ENCODE results near the gene COX8C. TPM values are rescaled to one million over a fixed set of nuclear protein-coding genes. Genes with fewer than 3 reads are reported as not detected.
"Not testable (repeated sequence)": the region's sequence is repeated elsewhere in the genome, so short reads cannot be mapped to it uniquely, and the experiment has no call there.

COX8C gene
- total and polyA plus RNA-seq, 3 experiments from 2014 or later: not detected

DNA sequence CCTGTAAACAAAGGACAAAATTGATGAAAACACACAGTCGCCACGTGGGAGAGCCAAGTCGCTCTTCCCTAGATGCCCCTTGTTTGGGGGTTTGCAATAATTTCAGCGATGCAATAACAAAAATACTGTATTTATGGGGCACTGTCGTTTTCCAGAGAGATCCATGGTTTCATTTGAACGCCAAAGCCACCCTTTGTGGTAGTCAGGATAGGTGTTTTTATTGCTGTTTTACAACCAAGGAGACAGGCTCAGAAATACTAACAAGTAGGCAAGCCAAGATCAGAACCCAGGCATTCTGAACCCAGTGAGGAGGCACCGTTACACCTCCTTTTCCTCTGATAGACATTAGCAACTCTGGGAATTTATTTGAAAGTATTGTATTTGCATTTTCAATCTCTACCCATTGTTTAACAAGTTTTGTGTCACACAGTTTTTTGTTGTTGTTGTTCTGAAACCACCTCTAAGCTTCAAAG is 13.3 kb upstream of the COX8C start:
- peaks cover 0 to 10% (median 0%) of the 10 kb centered on the region in 3 donors for H3K36me3 Mint-ChIP-seq
- no peak for DNase-seq
- H3K4me3 ChIP-seq (ENCODE audit: low read length): peak overlapping the region; percentile 77
- H3K27me3 Mint-ChIP-seq: peaks cover 0 to 6% of the 10 kb centered on the region in 2 donors
- ChIA-PET CTCF (interaction anchor here (0.8 kb wide), 1 partner anchor 15 kb away, joined by 3 read pairs; no protein-coding TSS in a partner anchor), POLR2A (no interaction called here)
- no peaks in the 10 kb centered on the region for H3K9me3 Mint-ChIP-seq
- H3K9me3 ChIP-seq (ENCODE audit: low read length): no peaks in the 10 kb centered on the region
- H3K4me1 ChIP-seq (ENCODE audit: insufficient read depth, low read length): peaks cover 29% of the 10 kb centered on the region
- H3K36me3 ChIP-seq (ENCODE audit: insufficient read depth, low read length): no peaks in the 10 kb centered on the region
- peak overlapping the region; percentile 85 for H3K27ac ChIP-seq (ENCODE audit: low read depth, low read length)
- no peaks in the 10 kb centered on the region for H3K27me3 ChIP-seq (ENCODE audit: insufficient read depth, low read length, poor library complexity, severe bottlenecking)
- H3K4me1 Mint-ChIP-seq: peaks cover 39 to 49% (median 48%) of the 10 kb centered on the region in 3 donors
- peak overlapping the region; percentile 93 to 99 (median 95) for H3K27ac Mint-ChIP-seq
- H3K4me3 Mint-ChIP-seq: peak overlapping the region; percentile 91 to 97 (median 93)

DNA sequence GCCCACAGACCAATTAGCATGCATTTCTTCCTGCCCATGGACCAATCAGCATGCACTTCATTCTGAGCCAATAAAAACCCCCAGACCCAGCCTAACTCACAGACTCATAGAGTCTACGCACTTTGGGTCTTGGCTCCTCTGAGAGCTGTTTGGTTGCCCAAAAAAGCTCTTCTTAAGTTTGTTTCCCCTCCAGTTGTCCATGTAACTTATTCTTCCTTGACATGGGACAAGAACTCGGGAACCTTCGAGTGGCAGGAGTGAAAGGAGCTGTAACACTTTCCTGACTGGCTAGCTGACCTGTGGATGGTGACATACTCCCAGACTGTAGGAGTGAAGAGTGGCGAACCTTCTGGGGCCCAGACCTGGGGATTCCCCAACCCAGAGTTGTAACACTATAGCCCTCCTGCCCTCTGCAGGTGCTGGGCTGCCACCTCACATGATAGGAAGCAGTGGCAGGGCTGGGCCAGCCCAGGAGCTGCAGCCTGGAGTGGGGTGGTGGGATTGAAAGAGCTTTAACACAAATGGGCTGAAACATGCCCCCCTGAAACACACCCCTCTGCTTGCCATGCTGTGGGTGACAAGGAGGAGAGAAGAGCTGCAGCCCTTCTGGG is 9.7 kb upstream of the COX8C start:
- H3K36me3 ChIP-seq (ENCODE audit: insufficient read depth, low read length): no peaks in the 10 kb centered on the region
- no peak overlapping the region for H3K4me3 ChIP-seq (ENCODE audit: low read length)
- Mint-ChIP-seq H3K4me3 (peak overlapping the region in 1 of 7 donors; percentile 49), H3K4me1 (peaks cover 11 to 15% (median 14%) of the 10 kb centered on the region in 3 donors), H3K27me3 (peaks cover 4 to 8% of the 10 kb centered on the region in 2 donors), H3K36me3 (peaks cover 0 to 7% (median 4%) of the 10 kb centered on the region in 3 donors), H3K9me3 (peaks cover 0 to 3% (median 0%) of the 10 kb centered on the region in 5 donors), H3K27ac (no peak overlapping the region)
- no peaks in the 10 kb centered on the region for H3K27me3 ChIP-seq (ENCODE audit: insufficient read depth, low read length, poor library complexity, severe bottlenecking)
- H3K4me1 ChIP-seq (ENCODE audit: insufficient read depth, low read length): peaks cover 7% of the 10 kb centered on the region
- no peak for DNase-seq
- POLR2A ChIA-PET: interaction anchor here (0.6 kb wide), 1 partner anchor 12 kb away, joined by 4 read pairs; no protein-coding TSS in a partner anchor
- CTCF ChIA-PET: no interaction called here
- no peak overlapping the region for H3K27ac ChIP-seq (ENCODE audit: low read depth, low read length)
- no peaks in the 10 kb centered on the region for H3K9me3 ChIP-seq (ENCODE audit: low read length)

DNA sequence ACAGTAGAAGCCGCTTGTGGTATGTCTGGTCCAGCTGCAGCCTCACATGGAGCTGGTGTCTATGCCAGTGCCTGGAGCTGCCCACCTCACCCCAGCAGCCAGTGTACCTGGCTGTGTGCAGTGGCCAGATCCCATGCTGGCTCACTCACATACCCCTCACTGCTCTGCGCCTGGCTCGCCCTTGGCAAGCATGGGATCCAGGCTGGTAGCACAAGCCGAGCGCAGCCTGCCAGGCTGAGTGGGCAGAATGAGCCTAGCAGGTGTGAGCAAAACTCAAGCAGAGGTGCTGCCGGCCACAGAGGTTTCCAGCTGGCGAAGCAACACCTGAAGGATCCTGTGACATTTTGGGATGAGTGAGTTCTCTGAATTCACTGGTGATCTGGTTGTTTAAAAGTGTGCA is 9.1 kb upstream of the COX8C start:
- no peaks in the 10 kb centered on the region for H3K36me3 ChIP-seq (ENCODE audit: insufficient read depth, low read length)
- H3K27me3 Mint-ChIP-seq: peaks cover 7 to 15% of the 10 kb centered on the region in 2 donors
- H3K27ac Mint-ChIP-seq: no peak overlapping the region
- H3K4me1 ChIP-seq (ENCODE audit: insufficient read depth, low read length): peaks cover 7% of the 10 kb centered on the region
- H3K9me3 Mint-ChIP-seq: peaks cover 0 to 6% (median 0%) of the 10 kb centered on the region in 5 donors
- H3K9me3 ChIP-seq (ENCODE audit: low read length): no peaks in the 10 kb centered on the region
- peaks cover 0 to 10% (median 5%) of the 10 kb centered on the region in 3 donors for H3K36me3 Mint-ChIP-seq
- no peaks in the 10 kb centered on the region for H3K27me3 ChIP-seq (ENCODE audit: insufficient read depth, low read length, poor library complexity, severe bottlenecking)
- DNase-seq: no peak
- ChIA-PET CTCF (interaction anchor here (2.1 kb wide), 1 partner anchor 19 kb away, joined by 4 read pairs; no protein-coding TSS in a partner anchor), POLR2A (no interaction called here)
- H3K4me1 Mint-ChIP-seq: peaks cover 11 to 15% (median 14%) of the 10 kb centered on the region in 3 donors
- no peak overlapping the region for H3K4me3 ChIP-seq (ENCODE audit: low read length)
- H3K4me3 Mint-ChIP-seq: peak overlapping the region in 1 of 7 donors; percentile 35
- H3K27ac ChIP-seq (ENCODE audit: low read depth, low read length): no peak overlapping the region

DNA sequence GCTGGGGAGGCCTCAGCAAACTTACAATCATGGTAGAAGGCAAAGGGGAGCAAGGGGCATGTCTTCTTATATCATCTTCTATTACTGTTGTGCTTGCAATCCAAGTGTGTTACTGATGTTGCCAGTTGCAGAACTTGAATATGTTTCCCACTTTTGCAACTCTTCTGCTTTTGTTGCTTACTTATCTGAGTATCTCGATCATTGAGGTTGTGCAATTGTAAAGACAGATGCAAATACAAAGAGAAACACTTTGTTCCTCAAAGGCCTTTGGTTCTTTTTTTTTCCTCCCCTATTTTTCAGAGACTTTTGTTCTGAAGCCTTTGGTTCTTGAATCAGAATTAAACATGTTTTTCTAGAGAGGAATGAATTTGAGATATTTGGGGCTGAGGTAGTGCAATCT is 3.7 kb upstream of the COX8C start:
- Histone ChIP-seq H3K36me3 (ENCODE audit: insufficient read depth, low read length) (no peaks in the 10 kb centered on the region), H3K27ac (ENCODE audit: low read depth, low read length) (no peak overlapping the region), H3K4me1 (ENCODE audit: insufficient read depth, low read length) (no peaks in the 10 kb centered on the region), H3K9me3 (ENCODE audit: low read length) (no peaks in the 10 kb centered on the region), H3K27me3 (ENCODE audit: insufficient read depth, low read length, poor library complexity, severe bottlenecking) (no peaks in the 10 kb centered on the region), H3K4me3 (ENCODE audit: low read length) (no peak overlapping the region)
- H3K4me1 Mint-ChIP-seq: no peaks in the 10 kb centered on the region
- no peak for DNase-seq
- no peak overlapping the region for H3K4me3 Mint-ChIP-seq
- no peak overlapping the region for H3K27ac Mint-ChIP-seq
- peaks cover 4 to 28% of the 10 kb centered on the region in 2 donors for H3K27me3 Mint-ChIP-seq
- peaks cover 0 to 14% (median 0%) of the 10 kb centered on the region in 3 donors for H3K36me3 Mint-ChIP-seq
- ChIA-PET POLR2A (no interaction called here), CTCF (no interaction called here)
- H3K9me3 Mint-ChIP-seq: peaks cover 0 to 8% (median 2%) of the 10 kb centered on the region in 5 donors

DNA sequence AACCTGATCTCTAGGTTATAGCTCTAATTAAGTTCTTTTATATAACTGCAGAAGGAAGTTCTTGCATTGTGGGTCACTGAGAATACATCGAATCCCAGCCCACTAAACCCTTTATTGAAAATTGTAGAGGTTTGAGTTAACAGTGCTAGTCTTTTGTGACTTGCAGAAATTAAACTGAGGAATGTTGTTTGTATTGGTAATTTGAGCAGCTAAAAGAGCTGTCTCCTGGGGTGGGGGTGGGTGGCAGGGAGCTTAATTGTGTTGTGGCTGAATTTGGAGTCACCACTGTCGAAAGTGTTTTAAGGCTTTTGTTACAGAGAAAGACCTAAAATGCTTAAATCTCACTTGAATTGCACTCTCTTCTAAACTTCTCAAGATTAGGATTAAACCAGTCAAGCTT is 3.2 kb upstream of the COX8C start:
- no peak overlapping the region for H3K4me3 Mint-ChIP-seq
- no peak overlapping the region for H3K27ac Mint-ChIP-seq
- CTCF ChIA-PET: no interaction called here
- no peaks in the 10 kb centered on the region for H3K36me3 ChIP-seq (ENCODE audit: insufficient read depth, low read length)
- H3K27me3 ChIP-seq (ENCODE audit: insufficient read depth, low read length, poor library complexity, severe bottlenecking): no peaks in the 10 kb centered on the region
- H3K4me1 ChIP-seq (ENCODE audit: insufficient read depth, low read length): no peaks in the 10 kb centered on the region
- H3K9me3 ChIP-seq (ENCODE audit: low read length): no peaks in the 10 kb centered on the region
- H3K27ac ChIP-seq (ENCODE audit: low read depth, low read length): no peak overlapping the region
- H3K27me3 Mint-ChIP-seq: peaks cover 4 to 29% of the 10 kb centered on the region in 2 donors
- no peak for DNase-seq
- H3K36me3 Mint-ChIP-seq: peaks cover 0 to 14% (median 0%) of the 10 kb centered on the region in 3 donors
- peaks cover 0 to 8% (median 2%) of the 10 kb centered on the region in 5 donors for H3K9me3 Mint-ChIP-seq
- POLR2A ChIA-PET: no interaction called here
- H3K4me3 ChIP-seq (ENCODE audit: low read length): no peak overlapping the region
- no peaks in the 10 kb centered on the region for H3K4me1 Mint-ChIP-seq

DNA sequence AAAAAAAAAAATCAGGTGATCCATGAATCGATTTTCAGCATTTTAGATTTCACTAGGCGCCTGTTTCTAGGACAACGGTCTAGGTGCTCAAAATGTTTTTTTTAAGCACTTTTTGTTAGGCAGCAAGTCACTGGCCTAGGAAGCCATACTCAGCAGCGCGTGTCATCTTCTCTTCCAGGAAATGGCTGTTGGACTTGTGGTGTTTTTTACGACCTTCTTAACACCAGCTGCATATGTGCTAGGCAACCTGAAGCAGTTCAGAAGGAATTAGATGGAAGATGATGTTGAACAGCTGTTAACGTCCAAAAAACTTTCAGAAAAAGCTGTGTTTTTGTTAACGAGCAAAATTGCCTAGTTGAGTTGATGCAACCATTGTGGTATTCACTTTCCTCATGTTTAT is 868 bp downstream of the COX8C start:
- peaks cover 0 to 4% (median 0%) of the 10 kb centered on the region in 3 donors for H3K36me3 Mint-ChIP-seq
- H3K4me3 ChIP-seq (ENCODE audit: low read length): no peak overlapping the region
- peaks cover 0 to 5% (median 0%) of the 10 kb centered on the region in 5 donors for H3K9me3 Mint-ChIP-seq
- H3K4me1 Mint-ChIP-seq: no peaks in the 10 kb centered on the region
- CTCF ChIA-PET: interaction anchor here (1.5 kb wide), 1 partner anchor 14 kb away, joined by 3 read pairs; no protein-coding TSS in a partner anchor
- no peak overlapping the region for H3K4me3 Mint-ChIP-seq
- POLR2A ChIA-PET: no interaction called here
- no peak overlapping the region for H3K27ac Mint-ChIP-seq
- H3K27me3 Mint-ChIP-seq: peaks cover under 1 to 18% of the 10 kb centered on the region in 2 donors
- H3K4me1 ChIP-seq (ENCODE audit: insufficient read depth, low read length): no peaks in the 10 kb centered on the region
- no peak overlapping the region for H3K27ac ChIP-seq (ENCODE audit: low read depth, low read length)
- no peaks in the 10 kb centered on the region for H3K9me3 ChIP-seq (ENCODE audit: low read length)
- no peak for DNase-seq
- no peaks in the 10 kb centered on the region for H3K27me3 ChIP-seq (ENCODE audit: insufficient read depth, low read length, poor library complexity, severe bottlenecking)
- no peaks in the 10 kb centered on the region for H3K36me3 ChIP-seq (ENCODE audit: insufficient read depth, low read length)

DNA sequence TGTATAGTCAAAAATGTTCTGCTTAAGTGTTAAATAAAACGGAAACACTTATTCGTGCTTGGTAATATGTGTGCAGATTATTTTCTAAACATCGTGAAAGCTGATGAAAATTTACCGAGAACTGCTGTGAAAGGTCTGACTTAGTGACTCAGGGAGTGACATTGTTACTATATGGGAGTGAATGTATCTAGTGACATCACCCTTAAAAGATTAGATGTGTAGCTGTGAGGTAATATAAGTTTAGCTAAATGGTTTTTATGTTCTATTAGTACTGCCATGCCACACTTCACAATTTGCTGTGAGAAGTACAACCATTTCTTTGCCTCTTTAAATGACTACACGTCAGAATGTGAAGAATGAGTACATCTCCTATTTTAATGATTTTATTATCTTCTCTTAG is 1.3 kb downstream of the COX8C start:
- no peaks in the 10 kb centered on the region for H3K9me3 ChIP-seq (ENCODE audit: low read length)
- H3K27me3 ChIP-seq (ENCODE audit: insufficient read depth, low read length, poor library complexity, severe bottlenecking): no peaks in the 10 kb centered on the region
- ChIA-PET CTCF (interaction anchor here (1.5 kb wide), 1 partner anchor 15 kb away, joined by 3 read pairs; no protein-coding TSS in a partner anchor), POLR2A (no interaction called here)
- Mint-ChIP-seq H3K27me3 (peaks cover under 1 to 17% of the 10 kb centered on the region in 2 donors), H3K36me3 (peaks cover 0 to 3% (median 0%) of the 10 kb centered on the region in 3 donors), H3K9me3 (peaks cover 0 to 5% (median 0%) of the 10 kb centered on the region in 5 donors), H3K4me3 (no peak overlapping the region), H3K4me1 (no peaks in the 10 kb centered on the region), H3K27ac (no peak overlapping the region)
- no peak for DNase-seq
- no peaks in the 10 kb centered on the region for H3K4me1 ChIP-seq (ENCODE audit: insufficient read depth, low read length)
- H3K4me3 ChIP-seq (ENCODE audit: low read length): no peak overlapping the region
- H3K27ac ChIP-seq (ENCODE audit: low read depth, low read length): no peak overlapping the region
- no peaks in the 10 kb centered on the region for H3K36me3 ChIP-seq (ENCODE audit: insufficient read depth, low read length)

DNA sequence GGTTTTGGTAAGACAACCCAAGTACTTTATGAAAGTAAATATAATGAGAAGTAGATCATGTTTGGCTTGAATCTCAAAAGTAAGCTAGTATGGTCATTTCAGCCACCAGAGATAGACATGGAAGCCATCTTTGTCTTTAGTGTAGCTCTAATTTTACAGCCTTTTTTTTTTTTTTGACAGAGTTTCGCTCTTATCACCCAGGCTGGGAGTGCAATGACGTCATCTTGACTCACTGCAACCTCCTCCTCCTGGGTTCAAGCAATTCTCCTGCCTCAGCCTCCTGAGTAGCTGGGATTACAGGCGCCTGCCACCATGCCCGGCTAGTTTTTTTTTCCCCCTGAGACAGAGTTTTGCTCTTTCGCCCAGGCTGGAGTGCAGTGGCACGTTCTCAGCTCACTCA is 7.9 kb downstream of the COX8C start:
- POLR2A ChIA-PET: not testable (repeated sequence)

More for the DNA sequence above, 7.9 kb downstream of the COX8C start:
- DNase-seq; H3K27ac ChIP-seq (ENCODE audit: low read depth, low read length); H3K27ac Mint-ChIP-seq; H3K4me3 Mint-ChIP-seq; H3K4me1 ChIP-seq (ENCODE audit: insufficient read depth, low read length); H3K4me1 Mint-ChIP-seq; CTCF ChIA-PET; H3K27me3 ChIP-seq (ENCODE audit: insufficient read depth, low read length, poor library complexity, severe bottlenecking); H3K9me3 ChIP-seq (ENCODE audit: low read length); H3K9me3 Mint-ChIP-seq; H3K36me3 ChIP-seq (ENCODE audit: insufficient read depth, low read length); H3K36me3 Mint-ChIP-seq; H3K4me3 ChIP-seq (ENCODE audit: low read length): not testable (repeated sequence)
- peaks cover 6 to 24% of the 10 kb centered on the region in 2 donors for H3K27me3 Mint-ChIP-seq
